WTC11 (cell line): ENCODE data around the gene TEP1. TPM values are rescaled to one million over a fixed set of nuclear protein-coding genes. Genes with fewer than 3 reads are reported as not detected.

Source experiments
- ATAC-seq: fragments of 200-7000 bp; cut with Tn5 transposase; 2 replicates; pipeline ENCODE4 v1.10.0; 2021; ENCODE audit warnings: mild to moderate bottlenecking, moderate library complexity
- CTCF ChIA-PET: fragments of 300-600 bp; sonication (Branson Sonifier 250); formaldehyde crosslinking; loops from one replicate; lab custom pipeline; 2021; ENCODE audit warnings: antibody characterized with exemption; lab: Charles Lee
- POLR2A ChIA-PET: fragments of 350-600 bp; sonication (Branson Sonifier 250); formaldehyde crosslinking; loops from one replicate; lab custom pipeline; 2021; ENCODE audit warnings: antibody characterized with exemption; lab: Charles Lee
- DNase-seq: peaks from one replicate; pipeline ENCODE4 v3.0.0; 2021; ENCODE audit warnings: low spot score
- H3K27ac Mint-ChIP-seq: 2 replicates; pipeline ENCODE4 v1.8.0; 2021; ENCODE audit warnings: mixed read lengths
- H3K27me3 Mint-ChIP-seq: 2 replicates; pipeline ENCODE4 v1.8.0; 2021; ENCODE audit warnings: low read depth, mild to moderate bottlenecking, moderate library complexity, mixed read lengths
- H3K36me3 Mint-ChIP-seq: 2 replicates; pipeline ENCODE4 v1.8.0; 2021; ENCODE audit warnings: mixed read lengths
- H3K4me1 Mint-ChIP-seq: 2 replicates; pipeline ENCODE4 v1.8.0; 2022; ENCODE audit warnings: mixed read lengths
- H3K4me3 Mint-ChIP-seq: 2 replicates; pipeline ENCODE4 v1.8.0; 2021; ENCODE audit warnings: mild to moderate bottlenecking, moderate library complexity, mixed read lengths
- H3K9me3 Mint-ChIP-seq: 2 replicates; pipeline ENCODE4 v1.8.0; 2021; ENCODE audit warnings: mixed read lengths
- ARID4B ChIP-seq: sonication (generic); formaldehyde crosslinking; IDR thresholded peaks from 2 replicates; pipeline ENCODE4 v1.8.0; 2023; ENCODE audit warnings: missing genetic modification reagents, mild to moderate bottlenecking, borderline replicate concordance
- CREB1 ChIP-seq: sonication (generic); formaldehyde crosslinking; IDR thresholded peaks from 2 replicates; pipeline ENCODE4 v1.8.0; 2023; ENCODE audit warnings: mild to moderate bottlenecking, missing genetic modification reagents
- E2F1 ChIP-seq: sonication (generic); formaldehyde crosslinking; IDR thresholded peaks from 2 replicates; pipeline ENCODE4 v1.8.0; 2022; ENCODE audit warnings: mild to moderate bottlenecking, missing genetic modification reagents
- ERG ChIP-seq: fragments of 250-450 bp; sonication (Bioruptor Pico); IDR thresholded peaks from 2 replicates; pipeline ENCODE4 v1.8.0; 2021; ENCODE audit warnings: mild to moderate bottlenecking
- GRHL2 ChIP-seq: fragments of 250-450 bp; sonication (Bioruptor Pico); IDR thresholded peaks from 2 replicates; pipeline ENCODE4 v1.8.0; 2022; ENCODE audit warnings: mild to moderate bottlenecking, moderate library complexity; ENCODE audit not compliant: insufficient replicate concordance, severe bottlenecking
- PRRX2 ChIP-seq: fragments of 250-450 bp; sonication (Bioruptor Pico); IDR thresholded peaks from 2 replicates; pipeline ENCODE4 v1.8.0; 2021; ENCODE audit warnings: mild to moderate bottlenecking
- SMAD4 ChIP-seq: sonication (generic); formaldehyde crosslinking; IDR thresholded peaks from 2 replicates; pipeline ENCODE4 v1.8.0; 2022; ENCODE audit warnings: mild to moderate bottlenecking, missing genetic modification reagents
- ZNF232 ChIP-seq: sonication (generic); formaldehyde crosslinking; IDR thresholded peaks from 2 replicates; pipeline ENCODE4 v1.8.0; 2022; ENCODE audit warnings: mild to moderate bottlenecking, missing genetic modification reagents
- ZNF416 ChIP-seq: fragments of 250-450 bp; sonication (Bioruptor Pico); IDR thresholded peaks from 2 replicates; pipeline ENCODE4 v1.9.0; 2021; ENCODE audit warnings: mild to moderate bottlenecking, inconsistent platforms
- ZNF532 ChIP-seq: fragments of 250-450 bp; sonication (Bioruptor Pico); IDR thresholded peaks from 2 replicates; pipeline ENCODE4 v1.9.0; 2021; ENCODE audit warnings: mild to moderate bottlenecking, borderline replicate concordance
- ZNF671 ChIP-seq: fragments of 250-450 bp; sonication (Bioruptor Pico); IDR thresholded peaks from 2 replicates; pipeline ENCODE4 v1.8.0; 2021; ENCODE audit warnings: mild to moderate bottlenecking
- ZSCAN18 ChIP-seq: fragments of 250-450 bp; sonication (Bioruptor Pico); IDR thresholded peaks from 2 replicates; pipeline ENCODE4 v2.1.2; 2022; ENCODE audit warnings: mild to moderate bottlenecking, moderate library complexity
- total RNA-seq: library from RNA; stranded (reverse); gene quantifications from 3 replicates; pipeline ENCODE4 v1.2.3, GENCODE V29; 2021
- TF ChIP-seq, protein P1 (sequence below): sonication (generic); formaldehyde crosslinking; IDR thresholded peaks from 2 replicates; pipeline ENCODE4 v1.8.0; 2022; ENCODE audit warnings: mild to moderate bottlenecking, missing genetic modification reagents
- TF ChIP-seq, protein P2 (sequence below): fragments of 250-450 bp; sonication (Bioruptor Pico); IDR thresholded peaks from 2 replicates; pipeline ENCODE4 v1.9.0; 2021; ENCODE audit warnings: mild to moderate bottlenecking
- TF ChIP-seq, protein P3 (sequence below): sonication (generic); formaldehyde crosslinking; IDR thresholded peaks from 2 replicates; pipeline ENCODE4 v1.8.1; 2023; ENCODE audit warnings: mild to moderate bottlenecking, missing genetic modification reagents

The TEP1 gene
- total RNA-seq, 1 experiment from 2014 or later, result 16.0 TPM

DNA sequence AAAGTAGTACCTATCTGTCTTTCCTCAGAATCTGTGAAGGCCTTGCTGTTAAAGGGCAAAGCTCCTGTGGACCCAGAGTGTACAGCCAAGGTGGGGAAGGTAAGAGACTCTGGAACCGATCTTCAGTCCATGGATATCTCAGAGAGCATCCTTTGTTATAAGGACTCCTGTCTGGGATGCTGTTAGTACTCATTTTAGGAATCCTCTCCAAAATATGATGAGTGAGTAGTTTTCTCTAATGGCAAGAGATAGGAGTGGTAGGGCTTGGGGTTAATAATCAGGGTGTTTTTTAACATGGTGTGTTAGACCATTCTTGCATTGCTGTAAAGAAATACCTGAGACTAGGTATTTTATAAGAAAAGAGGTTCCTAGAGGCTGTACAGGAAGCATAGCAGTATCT is 67.9 kb downstream of the TEP1 start:
- H3K36me3 Mint-ChIP-seq, result peaks cover 37% of the 10 kb centered on the region
- H3K4me3 Mint-ChIP-seq, result peak overlapping the region; percentile 20; the same call in 1 of the 2 replicates
- no peak for ATAC-seq
- CTCF ChIA-PET, result no interaction called here
- POLR2A ChIA-PET, result no interaction called here
- H3K27me3 Mint-ChIP-seq, result no peaks in the 10 kb centered on the region
- DNase-seq, result no peak
- no peaks in the 10 kb centered on the region for H3K9me3 Mint-ChIP-seq
- no peak for TF ChIP-seq ZNF532 (CRISPR knock-in tag)
- TF ChIP-seq, protein P1, sequence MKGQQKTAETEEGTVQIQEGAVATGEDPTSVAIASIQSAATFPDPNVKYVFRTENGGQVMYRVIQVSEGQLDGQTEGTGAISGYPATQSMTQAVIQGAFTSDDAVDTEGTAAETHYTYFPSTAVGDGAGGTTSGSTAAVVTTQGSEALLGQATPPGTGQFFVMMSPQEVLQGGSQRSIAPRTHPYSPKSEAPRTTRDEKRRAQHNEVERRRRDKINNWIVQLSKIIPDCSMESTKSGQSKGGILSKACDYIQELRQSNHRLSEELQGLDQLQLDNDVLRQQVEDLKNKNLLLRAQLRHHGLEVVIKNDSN, result no peak
- TF ChIP-seq, protein P2, sequence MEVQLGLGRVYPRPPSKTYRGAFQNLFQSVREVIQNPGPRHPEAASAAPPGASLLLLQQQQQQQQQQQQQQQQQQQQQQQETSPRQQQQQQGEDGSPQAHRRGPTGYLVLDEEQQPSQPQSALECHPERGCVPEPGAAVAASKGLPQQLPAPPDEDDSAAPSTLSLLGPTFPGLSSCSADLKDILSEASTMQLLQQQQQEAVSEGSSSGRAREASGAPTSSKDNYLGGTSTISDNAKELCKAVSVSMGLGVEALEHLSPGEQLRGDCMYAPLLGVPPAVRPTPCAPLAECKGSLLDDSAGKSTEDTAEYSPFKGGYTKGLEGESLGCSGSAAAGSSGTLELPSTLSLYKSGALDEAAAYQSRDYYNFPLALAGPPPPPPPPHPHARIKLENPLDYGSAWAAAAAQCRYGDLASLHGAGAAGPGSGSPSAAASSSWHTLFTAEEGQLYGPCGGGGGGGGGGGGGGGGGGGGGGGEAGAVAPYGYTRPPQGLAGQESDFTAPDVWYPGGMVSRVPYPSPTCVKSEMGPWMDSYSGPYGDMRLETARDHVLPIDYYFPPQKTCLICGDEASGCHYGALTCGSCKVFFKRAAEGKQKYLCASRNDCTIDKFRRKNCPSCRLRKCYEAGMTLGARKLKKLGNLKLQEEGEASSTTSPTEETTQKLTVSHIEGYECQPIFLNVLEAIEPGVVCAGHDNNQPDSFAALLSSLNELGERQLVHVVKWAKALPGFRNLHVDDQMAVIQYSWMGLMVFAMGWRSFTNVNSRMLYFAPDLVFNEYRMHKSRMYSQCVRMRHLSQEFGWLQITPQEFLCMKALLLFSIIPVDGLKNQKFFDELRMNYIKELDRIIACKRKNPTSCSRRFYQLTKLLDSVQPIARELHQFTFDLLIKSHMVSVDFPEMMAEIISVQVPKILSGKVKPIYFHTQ, result no peak
- no peak for TF ChIP-seq ERG
- TF ChIP-seq SMAD4 (CRISPR knock-in tag), result no peak
- no peak for TF ChIP-seq ARID4B
- TF ChIP-seq ZNF416, result no peak
- TF ChIP-seq E2F1 (CRISPR knock-in tag), result no peak
- no peak for TF ChIP-seq ZNF232 (CRISPR knock-in tag)
- TF ChIP-seq PRRX2 (CRISPR knock-in tag), result no peak
- TF ChIP-seq GRHL2 (CRISPR knock-in tag), result no peak
- TF ChIP-seq ZNF671, result no peak
- TF ChIP-seq CREB1 (CRISPR knock-in tag), result no peak
- TF ChIP-seq, protein P3, sequence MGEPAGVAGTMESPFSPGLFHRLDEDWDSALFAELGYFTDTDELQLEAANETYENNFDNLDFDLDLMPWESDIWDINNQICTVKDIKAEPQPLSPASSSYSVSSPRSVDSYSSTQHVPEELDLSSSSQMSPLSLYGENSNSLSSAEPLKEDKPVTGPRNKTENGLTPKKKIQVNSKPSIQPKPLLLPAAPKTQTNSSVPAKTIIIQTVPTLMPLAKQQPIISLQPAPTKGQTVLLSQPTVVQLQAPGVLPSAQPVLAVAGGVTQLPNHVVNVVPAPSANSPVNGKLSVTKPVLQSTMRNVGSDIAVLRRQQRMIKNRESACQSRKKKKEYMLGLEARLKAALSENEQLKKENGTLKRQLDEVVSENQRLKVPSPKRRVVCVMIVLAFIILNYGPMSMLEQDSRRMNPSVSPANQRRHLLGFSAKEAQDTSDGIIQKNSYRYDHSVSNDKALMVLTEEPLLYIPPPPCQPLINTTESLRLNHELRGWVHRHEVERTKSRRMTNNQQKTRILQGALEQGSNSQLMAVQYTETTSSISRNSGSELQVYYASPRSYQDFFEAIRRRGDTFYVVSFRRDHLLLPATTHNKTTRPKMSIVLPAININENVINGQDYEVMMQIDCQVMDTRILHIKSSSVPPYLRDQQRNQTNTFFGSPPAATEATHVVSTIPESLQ (CRISPR knock-in tag), result no peak
- TF ChIP-seq ZSCAN18 (CRISPR knock-in tag), result no peak
- TF ChIP-seq, all 79 proteins: peak for 0
- Mint-ChIP-seq H3K27ac (no peak overlapping the region), H3K4me1 (peaks cover 8% of the 10 kb centered on the region)
